PC-3 (cell line): ENCODE results near the gene CCDC187.

Experiments used
- EZH2 ChIP-seq: fragments of 300-600 bp; sonication (generic); IDR thresholded peaks from one replicate; pipeline ENCODE4 v1.6.1; 2017; ENCODE audit warnings: antibody characterized with exemption, mild to moderate bottlenecking, low read length; ENCODE audit not compliant: unreplicated experiment
- EZH2phosphoT487 ChIP-seq: fragments of 300-600 bp; sonication (generic); IDR thresholded peaks from 2 replicates; pipeline ENCODE4 v1.6.1; 2018; ENCODE audit warnings: mild to moderate bottlenecking, antibody characterized with exemption, low read length, borderline replicate concordance
- TF ChIP-seq, protein P1 (sequence below): fragments of 300-600 bp; sonication (generic); conservative IDR thresholded peaks from 2 replicates; pipeline ENCODE4 v1.5.1; 2017; ENCODE audit warnings: antibody characterized with exemption, low read depth, mild to moderate bottlenecking, low read length

DNA sequence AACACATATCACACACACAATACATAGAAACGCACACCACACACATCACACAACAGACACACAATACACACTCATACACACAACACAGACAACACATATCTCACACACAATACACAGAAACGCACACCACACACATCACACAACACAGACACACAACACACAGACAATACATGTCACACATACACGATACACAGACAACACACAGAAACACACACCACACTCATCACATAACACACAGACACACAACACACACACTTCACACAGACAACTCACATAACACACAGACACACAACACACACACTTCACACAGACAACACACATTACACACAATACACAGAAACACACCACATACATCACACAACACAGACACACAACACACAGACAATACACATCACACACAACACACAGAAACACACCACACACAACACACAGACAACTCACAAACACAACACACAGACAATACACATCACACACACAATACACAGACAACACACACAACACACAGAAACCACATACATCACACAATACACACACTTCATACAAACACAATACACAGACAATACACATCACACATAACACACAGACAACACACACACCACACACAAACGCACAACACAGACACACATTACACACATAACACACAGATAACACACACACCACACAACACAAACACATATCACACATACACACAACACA lies 4.3 kb upstream of the CCDC187 start:
- TF ChIP-seq, protein P1, sequence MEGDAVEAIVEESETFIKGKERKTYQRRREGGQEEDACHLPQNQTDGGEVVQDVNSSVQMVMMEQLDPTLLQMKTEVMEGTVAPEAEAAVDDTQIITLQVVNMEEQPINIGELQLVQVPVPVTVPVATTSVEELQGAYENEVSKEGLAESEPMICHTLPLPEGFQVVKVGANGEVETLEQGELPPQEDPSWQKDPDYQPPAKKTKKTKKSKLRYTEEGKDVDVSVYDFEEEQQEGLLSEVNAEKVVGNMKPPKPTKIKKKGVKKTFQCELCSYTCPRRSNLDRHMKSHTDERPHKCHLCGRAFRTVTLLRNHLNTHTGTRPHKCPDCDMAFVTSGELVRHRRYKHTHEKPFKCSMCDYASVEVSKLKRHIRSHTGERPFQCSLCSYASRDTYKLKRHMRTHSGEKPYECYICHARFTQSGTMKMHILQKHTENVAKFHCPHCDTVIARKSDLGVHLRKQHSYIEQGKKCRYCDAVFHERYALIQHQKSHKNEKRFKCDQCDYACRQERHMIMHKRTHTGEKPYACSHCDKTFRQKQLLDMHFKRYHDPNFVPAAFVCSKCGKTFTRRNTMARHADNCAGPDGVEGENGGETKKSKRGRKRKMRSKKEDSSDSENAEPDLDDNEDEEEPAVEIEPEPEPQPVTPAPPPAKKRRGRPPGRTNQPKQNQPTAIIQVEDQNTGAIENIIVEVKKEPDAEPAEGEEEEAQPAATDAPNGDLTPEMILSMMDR, result no peak
- TF ChIP-seq EZH2 (no peak), EZH2phosphoT487 (no peak)
